ENCODE data around the gene SLC22A14. TPM values are rescaled to one million over a fixed set of nuclear protein-coding genes. Genes with fewer than 3 reads are reported as not detected.
A peak's percentile ranks its signal among the peaks of the same experiment; 100 is the strongest.
"Not testable (repeated sequence)": the region's sequence is repeated elsewhere in the genome, so short reads cannot be mapped to it uniquely, and the experiment has no call there.

Gene SLC22A14
- total RNA-seq, 4 donors from 2014 or later: 0.23 TPM; not detected in 3

DNA sequence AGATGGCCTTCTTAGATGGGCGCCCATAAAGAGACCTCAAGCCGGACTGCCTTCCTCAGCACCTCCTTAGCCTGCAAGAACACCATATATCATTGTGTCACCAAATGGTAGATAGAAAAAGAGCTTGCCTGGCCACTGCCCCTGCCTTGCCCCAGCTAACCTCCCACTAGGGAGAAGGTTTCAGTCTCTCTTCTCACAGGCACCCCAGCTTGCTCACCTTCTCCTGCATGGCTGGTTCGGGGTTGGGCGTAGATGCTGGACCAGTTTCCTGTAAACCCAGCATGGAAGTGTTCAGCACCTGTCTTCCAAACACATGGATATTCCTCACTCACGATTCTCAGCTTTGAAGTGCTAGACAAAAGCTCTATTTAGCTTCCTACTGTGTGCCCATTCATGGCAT lies 3.3 kb upstream of the SLC22A14 start:
- Histone ChIP-seq H3K9me3 (no peaks in the 10 kb centered on the region), H3K27me3 (no peaks in the 10 kb centered on the region), H3K4me1 (no peaks in the 10 kb centered on the region), H3K36me3 (peaks cover 0 to 32% (median 16%) of the 10 kb centered on the region in 4 donors), H3K4me3 (no peak overlapping the region), H3K27ac (replicated peaks in 1 of 4) (no peak overlapping the region)
- intact Hi-C loops (cut with DNase I): no loop called here
- 83% methylated on average over 5 of the region's 5 CpGs for WGBS
- TF ChIP-seq POLR2AphosphoS5 (IDR thresholded peaks at IDR 0.05) (no peak), EP300 (IDR thresholded peaks at IDR 0.05) (no peak), POLR2A (IDR thresholded peaks at IDR 0.05; ENCODE audit: low read depth) (no peak)
- TF ChIP-seq, protein P1, sequence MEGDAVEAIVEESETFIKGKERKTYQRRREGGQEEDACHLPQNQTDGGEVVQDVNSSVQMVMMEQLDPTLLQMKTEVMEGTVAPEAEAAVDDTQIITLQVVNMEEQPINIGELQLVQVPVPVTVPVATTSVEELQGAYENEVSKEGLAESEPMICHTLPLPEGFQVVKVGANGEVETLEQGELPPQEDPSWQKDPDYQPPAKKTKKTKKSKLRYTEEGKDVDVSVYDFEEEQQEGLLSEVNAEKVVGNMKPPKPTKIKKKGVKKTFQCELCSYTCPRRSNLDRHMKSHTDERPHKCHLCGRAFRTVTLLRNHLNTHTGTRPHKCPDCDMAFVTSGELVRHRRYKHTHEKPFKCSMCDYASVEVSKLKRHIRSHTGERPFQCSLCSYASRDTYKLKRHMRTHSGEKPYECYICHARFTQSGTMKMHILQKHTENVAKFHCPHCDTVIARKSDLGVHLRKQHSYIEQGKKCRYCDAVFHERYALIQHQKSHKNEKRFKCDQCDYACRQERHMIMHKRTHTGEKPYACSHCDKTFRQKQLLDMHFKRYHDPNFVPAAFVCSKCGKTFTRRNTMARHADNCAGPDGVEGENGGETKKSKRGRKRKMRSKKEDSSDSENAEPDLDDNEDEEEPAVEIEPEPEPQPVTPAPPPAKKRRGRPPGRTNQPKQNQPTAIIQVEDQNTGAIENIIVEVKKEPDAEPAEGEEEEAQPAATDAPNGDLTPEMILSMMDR (IDR thresholded peaks at IDR 0.05): no peak
- peak; percentile 74 for DNase-seq (ENCODE audit: extremely low spot score)

DNA sequence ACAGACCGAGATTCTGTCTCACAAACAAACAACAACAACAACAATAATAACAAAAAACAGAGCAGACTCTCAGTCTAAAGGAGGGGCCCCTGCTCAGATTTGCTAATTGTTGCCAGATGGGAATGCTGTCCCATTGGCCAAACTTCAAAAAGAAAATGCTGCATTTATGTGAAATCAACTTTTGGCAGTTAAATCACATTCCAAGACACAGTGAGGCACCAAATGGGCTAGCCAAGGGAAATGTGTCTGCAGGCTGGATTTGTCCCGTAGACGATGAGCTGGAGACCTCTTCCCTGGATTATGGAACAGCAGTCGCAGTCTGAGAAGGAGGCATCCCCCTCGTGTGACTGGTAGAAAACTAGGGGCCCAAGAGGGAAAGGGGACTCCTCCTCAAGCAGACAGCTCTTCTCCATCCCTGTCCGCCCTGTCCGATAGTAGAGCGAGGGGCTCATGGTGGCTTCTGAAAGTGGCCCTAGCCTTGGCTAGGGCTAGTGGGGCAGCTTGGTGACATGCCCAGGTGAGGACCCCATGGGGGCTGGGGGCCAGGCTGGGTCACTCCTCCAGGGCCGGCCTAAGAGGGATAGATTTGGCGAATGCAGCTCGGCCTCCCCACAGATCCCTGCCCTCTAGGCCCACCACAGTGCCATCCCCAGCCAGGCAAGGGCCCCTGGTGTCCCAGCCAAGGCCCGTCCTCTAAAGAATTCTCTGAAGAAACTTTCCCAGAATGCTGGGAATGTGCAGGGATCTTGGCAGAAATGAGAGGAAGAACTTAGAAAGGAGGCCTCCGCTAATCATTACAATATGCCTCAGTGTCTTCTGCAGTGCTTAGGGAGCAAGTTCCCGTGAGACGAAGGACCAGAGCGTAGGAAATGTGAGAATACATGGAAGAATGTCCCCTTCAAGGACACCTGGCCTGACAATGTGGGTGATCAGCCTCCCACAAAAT lies 2.0 kb downstream of the SLC22A14 start:
- Histone ChIP-seq H3K9me3 (no peaks in the 10 kb centered on the region), H3K4me3 (no peak overlapping the region), H3K4me1 (no peaks in the 10 kb centered on the region), H3K27ac (replicated peaks in 1 of 4) (no peak overlapping the region), H3K36me3 (no peaks in the 10 kb centered on the region), H3K27me3 (no peaks in the 10 kb centered on the region)
- intact Hi-C loops (cut with DNase I): no loop called here
- 77% methylated on average over 16 of the region's 16 CpGs for WGBS
- TF ChIP-seq EP300 (IDR thresholded peaks at IDR 0.05): no peak
- TF ChIP-seq, protein P1 (IDR thresholded peaks at IDR 0.05): no peak
- TF ChIP-seq POLR2AphosphoS5 (IDR thresholded peaks at IDR 0.05): no peak
- no peak for TF ChIP-seq POLR2A (IDR thresholded peaks at IDR 0.05; ENCODE audit: low read depth)
- no peak for DNase-seq (ENCODE audit: extremely low spot score)

DNA sequence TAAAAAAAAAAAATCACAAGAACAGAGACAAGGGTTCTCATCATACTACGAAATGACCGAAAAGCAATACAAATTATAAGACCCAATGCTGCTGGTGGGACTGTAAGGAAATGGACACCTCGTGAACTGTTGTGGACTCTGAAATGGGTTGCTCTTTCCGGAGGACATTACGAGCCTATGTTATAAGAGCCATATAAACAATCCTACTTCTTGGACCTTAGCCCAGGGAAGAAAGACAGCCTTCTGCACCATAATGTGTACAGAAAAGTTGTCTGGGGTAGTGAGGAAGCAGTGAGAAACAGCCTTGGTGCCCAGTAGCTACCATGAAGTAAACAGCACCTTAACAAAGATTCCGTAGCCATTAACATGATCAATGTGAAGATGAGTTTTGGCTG lies 2.7 kb downstream of the SLC22A14 start:
- no peaks in the 10 kb centered on the region for H3K36me3 ChIP-seq
- 85% methylated on average over 6 of the region's 6 CpGs for WGBS
- H3K27ac ChIP-seq (replicated peaks in 1 of 4): no peak overlapping the region
- H3K27me3 ChIP-seq: no peaks in the 10 kb centered on the region
- intact Hi-C loops (cut with DNase I): no loop called here
- no peak for DNase-seq (ENCODE audit: extremely low spot score)
- no peaks in the 10 kb centered on the region for H3K4me1 ChIP-seq
- H3K9me3 ChIP-seq: no peaks in the 10 kb centered on the region
- H3K4me3 ChIP-seq: no peak overlapping the region
- TF ChIP-seq POLR2A (IDR thresholded peaks at IDR 0.05; ENCODE audit: low read depth) (no peak), EP300 (IDR thresholded peaks at IDR 0.05) (no peak), POLR2AphosphoS5 (IDR thresholded peaks at IDR 0.05) (no peak)
- TF ChIP-seq, protein P1 (IDR thresholded peaks at IDR 0.05): no peak

DNA sequence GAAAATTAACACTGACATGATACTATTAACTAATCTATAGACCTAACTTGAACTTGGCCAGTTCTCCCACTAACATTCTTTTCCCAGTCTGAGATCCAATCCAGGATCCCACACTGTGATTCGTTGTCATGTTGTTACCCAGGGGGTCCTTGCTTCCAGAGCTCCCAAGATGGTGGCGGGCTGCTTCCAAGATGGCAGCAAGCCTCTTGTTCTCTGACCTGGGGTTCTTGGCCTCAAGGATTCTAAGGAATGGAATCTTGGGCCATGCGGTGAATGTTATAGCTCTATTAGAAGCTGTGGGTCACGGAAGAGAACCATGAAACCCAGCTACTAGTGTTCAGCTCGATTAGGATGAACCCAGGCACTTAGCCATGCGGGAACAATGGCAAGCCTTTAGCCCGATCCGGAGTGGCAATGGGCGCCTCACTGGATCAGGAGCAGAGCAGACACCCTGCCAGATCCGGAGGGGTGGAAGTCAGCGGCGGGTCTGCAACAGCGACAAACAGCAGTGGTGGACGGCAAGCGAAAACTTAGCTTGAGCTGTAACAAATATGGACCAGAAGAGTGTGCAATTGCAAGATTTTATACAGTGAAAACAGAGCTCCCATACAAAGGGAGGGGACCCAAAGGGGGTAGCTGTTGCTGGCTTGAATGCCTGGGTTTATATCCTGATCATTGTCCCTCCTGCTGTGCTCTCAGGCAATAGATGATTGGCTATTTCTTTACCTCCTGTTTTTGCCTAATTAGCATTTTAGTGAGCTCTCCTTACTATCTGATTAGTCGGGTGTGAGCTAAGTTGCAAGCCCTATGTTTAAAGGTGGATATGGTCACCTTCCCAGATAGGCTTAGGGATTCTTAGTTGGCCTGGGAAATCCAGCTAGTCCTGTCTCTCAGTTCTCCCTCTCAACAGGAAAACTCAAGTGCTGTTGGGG lies 7.5 kb downstream of the SLC22A14 start:
- H3K9me3 ChIP-seq; H3K4me1 ChIP-seq; H3K4me3 ChIP-seq; H3K27ac ChIP-seq (replicated peaks in 1 of 4); intact Hi-C loops (cut with DNase I); H3K27me3 ChIP-seq; DNase-seq (ENCODE audit: extremely low spot score); H3K36me3 ChIP-seq: not testable (repeated sequence)
- 99% methylated on average over 16 of the region's 16 CpGs for WGBS

DNA sequence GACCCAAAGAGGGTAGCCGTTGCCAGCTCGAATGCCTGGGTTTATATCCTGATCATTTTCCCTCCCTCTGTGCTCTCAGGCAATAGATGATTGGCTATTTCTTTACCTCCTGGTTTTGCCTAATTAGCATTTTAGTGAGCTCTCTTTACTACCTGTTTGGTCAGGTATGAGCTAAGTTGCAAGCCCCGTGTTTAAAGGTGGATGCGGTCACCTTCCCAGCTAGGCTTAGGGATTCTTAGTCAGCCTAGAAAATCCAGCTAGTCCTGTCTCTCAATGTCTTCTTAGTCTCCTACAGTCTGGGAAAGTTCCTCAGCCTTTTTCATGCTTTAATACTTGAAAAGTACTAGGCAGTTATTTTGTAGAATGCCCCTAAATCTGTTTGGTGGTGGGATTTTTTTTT lies 15.0 kb downstream of the SLC22A14 start:
- H3K36me3 ChIP-seq; H3K9me3 ChIP-seq; H3K4me3 ChIP-seq; DNase-seq (ENCODE audit: extremely low spot score); H3K4me1 ChIP-seq; H3K27ac ChIP-seq (replicated peaks in 1 of 4); H3K27me3 ChIP-seq; intact Hi-C loops (cut with DNase I): not testable (repeated sequence)
- WGBS: 89% methylated on average over 4 of the region's 4 CpGs
